Smooth muscle cell of bladder (primary cell): ENCODE data around the gene AHSA1. TPM values are rescaled to one million over a fixed set of nuclear protein-coding genes. Genes with fewer than 3 reads are reported as not detected.

Experiments
- total RNA-seq: library from RNA; depleted of rRNA; stranded (reverse); fragments of >200 nt; gene quantifications from 2 replicates; pipeline ENCODE4 v1.2.3, GENCODE V29; 2014

AHSA1 gene
- total RNA-seq, result 95.4 and 136 TPM in 2 replicates

GRCh38 chr14:77457522-77458248 is at the start of gene AHSA1, which contains the start of gene VIPAS39:
Gene AHSA1, plus strand, starts transcription at chr14:77458093. Its CDS starts 97 bp downstream, at chr14:77458190.
Gene VIPAS39, minus strand, starts transcription at chr14:77457601. Its CDS starts 3,499 bp downstream, at chr14:77454102.

GRCh38 chr14:77423423-77423822 is 34.5 kb upstream of the AHSA1 start, which contains the start of gene NOXRED1:
Gene NOXRED1, minus strand, starts transcription at chr14:77423523. Its CDS starts 634 bp downstream, at chr14:77422889.

GRCh38 chr14:77498120-77498979 is 40.5 kb downstream of the AHSA1 start, which contains the start of gene ISM2:
Gene ISM2, minus strand, starts transcription at chr14:77498816. Its CDS starts 23 bp downstream, at chr14:77498793.

Other genes starting within 250 kb of the AHSA1 start
- gene NGB, start 186.9 kb upstream of the AHSA1 start, total RNA-seq, result not detected in 2 replicates
- gene POMT2, start 137.2 kb upstream of the AHSA1 start, total RNA-seq, result 9.0 and 9.9 TPM in 2 replicates
- gene GSTZ1, start 137.1 kb upstream of the AHSA1 start, total RNA-seq, result 24.4 and 48.8 TPM in 2 replicates
- gene TMED8, start 81.0 kb upstream of the AHSA1 start, total RNA-seq, result 9.7 and 9.8 TPM in 2 replicates
- gene SAMD15, start 80.7 kb upstream of the AHSA1 start, total RNA-seq, result 3.1 TPM in 2 replicates
- gene NOXRED1, start 34.6 kb upstream of the AHSA1 start, total RNA-seq, result 0.09 and 0.14 TPM in 2 replicates
- 27.7 and 27.8 TPM in 2 replicates for gene VIPAS39, start 492 bp upstream of the AHSA1 start, total RNA-seq
- gene ISM2, start 40.7 kb downstream of the AHSA1 start, total RNA-seq, result 0.14 and 0.55 TPM in 2 replicates
- 15.8 and 17.5 TPM in 2 replicates for gene SPTLC2, start 158.5 kb downstream of the AHSA1 start, total RNA-seq
- 7.7 and 7.9 TPM in 2 replicates for gene ALKBH1, start 249.9 kb downstream of the AHSA1 start, total RNA-seq